ENCODE measurements around the gene ZNF778. TPM values are rescaled to one million over a fixed set of nuclear protein-coding genes. Genes with fewer than 3 reads are reported as not detected.

The ZNF778 gene
- total RNA-seq, 2 donors from 2014 or later, result 4.9 to 5.6 TPM

- H3K27me3 ChIP-seq, result no peaks in the 10 kb centered on the region
- intact Hi-C loops (cut with DNase I), result loop anchor here (10.0 kb wide), 1 partner anchor 402 kb away; the partner anchor contains the start of gene APRT
- H3K4me1 ChIP-seq, result peaks cover 26% of the 10 kb centered on the region
- ATAC-seq (peak; percentile 80), DNase-seq (peak; percentile 72 to 85 (median 80))
- WGBS, 2 donors, result 1 to 2% methylated on average over 25 of the region's 25 CpGs
- no peaks in the 10 kb centered on the region for H3K9me3 ChIP-seq
- TF ChIP-seq POLR2A (IDR thresholded peaks at IDR 0.05) (no peak), CTCF (IDR thresholded peaks at IDR 0.05) (peak; percentile 51 to 90 (median 83))
- peak overlapping the region; percentile 75 to 78 for H3K4me3 ChIP-seq
- H3K27ac ChIP-seq, result peak overlapping the region; percentile 22 to 97 (median 84)
- H3K36me3 ChIP-seq (replicated peaks in 1 of 2; ENCODE audit: insufficient read depth in 1 of 2, low read depth in 2 of 2), result peaks cover 0 to 3% of the 10 kb centered on the region in 2 donors
Observed at GRCh38 chr16:89216315-89217137, 977 bp upstream of the ZNF778 start.

- peaks cover 0 to 3% of the 10 kb centered on the region in 2 donors for H3K36me3 ChIP-seq (replicated peaks in 1 of 2; ENCODE audit: insufficient read depth in 1 of 2, low read depth in 2 of 2)
- 0% methylated on average over 11 of the region's 11 CpGs for WGBS, 2 donors
- peak overlapping the region; percentile 73 to 97 (median 92) for H3K27ac ChIP-seq
- H3K9me3 ChIP-seq, result no peaks in the 10 kb centered on the region
- peak overlapping the region; percentile 75 to 78 for H3K4me3 ChIP-seq
- no peaks in the 10 kb centered on the region for H3K27me3 ChIP-seq
- no peak for DNase-seq
- ATAC-seq, result no peak
- TF ChIP-seq POLR2A (IDR thresholded peaks at IDR 0.05) (no peak), CTCF (IDR thresholded peaks at IDR 0.05) (no peak)
- peaks cover 26% of the 10 kb centered on the region for H3K4me1 ChIP-seq
- intact Hi-C loops (cut with DNase I), result loop anchor here (10.0 kb wide), 1 partner anchor 402 kb away; the partner anchor contains the start of gene APRT
Observed at GRCh38 chr16:89217138-89217387, 440 bp upstream of the ZNF778 start.

GRCh38 chr16:89219365-89219764 is 1.9 kb downstream of the ZNF778 start:
- intact Hi-C loops (cut with DNase I), result loop anchor here (10.0 kb wide), 1 partner anchor 405 kb away; the partner anchor contains the start of gene APRT
- H3K9me3 ChIP-seq, result no peaks in the 10 kb centered on the region
- H3K27me3 ChIP-seq, result no peaks in the 10 kb centered on the region
- WGBS, 2 donors, result 60 to 90% methylated on average over 3 to 5 of the region's 5 CpGs
- ATAC-seq (no peak), DNase-seq (no peak)
- peaks cover 26% of the 10 kb centered on the region for H3K4me1 ChIP-seq
- H3K27ac ChIP-seq, result no peak overlapping the region
- H3K4me3 ChIP-seq, result no peak overlapping the region
- no peak for TF ChIP-seq POLR2A (IDR thresholded peaks at IDR 0.05)
- peaks cover 9 to 13% of the 10 kb centered on the region in 2 donors for H3K36me3 ChIP-seq (replicated peaks in 1 of 2; ENCODE audit: insufficient read depth in 1 of 2, low read depth in 2 of 2)

GRCh38 chr16:89221604-89222003 is 4.1 kb downstream of the ZNF778 start:
- TF ChIP-seq POLR2A (IDR thresholded peaks at IDR 0.05) (no peak), CTCF (IDR thresholded peaks at IDR 0.05) (no peak)
- DNase-seq (no peak), ATAC-seq (no peak)
- Histone ChIP-seq H3K4me1 (peaks cover 9% of the 10 kb centered on the region), H3K27ac (no peak overlapping the region), H3K4me3 (no peak overlapping the region), H3K27me3 (no peaks in the 10 kb centered on the region), H3K9me3 (no peaks in the 10 kb centered on the region), H3K36me3 (replicated peaks in 1 of 2; ENCODE audit: insufficient read depth in 1 of 2, low read depth in 2 of 2) (peaks cover 9 to 16% of the 10 kb centered on the region in 2 donors)
- intact Hi-C loops (cut with DNase I), result no loop called here
- 79 to 83% methylated on average over 2 to 3 of the region's 3 CpGs for WGBS, 2 donors

GRCh38 chr16:89222931-89223330 is 5.4 kb downstream of the ZNF778 start:
- 92 to 94% methylated on average over 20 to 21 of the region's 21 CpGs for WGBS, 2 donors
- peaks cover 9 to 27% of the 10 kb centered on the region in 2 donors for H3K36me3 ChIP-seq (replicated peaks in 1 of 2; ENCODE audit: insufficient read depth in 1 of 2, low read depth in 2 of 2)
- intact Hi-C loops (cut with DNase I), result no loop called here

More at GRCh38 chr16:89222931-89223330, 5.4 kb downstream of the ZNF778 start:
- H3K27me3 ChIP-seq, result no peaks in the 10 kb centered on the region
- TF ChIP-seq POLR2A (IDR thresholded peaks at IDR 0.05) (no peak), CTCF (IDR thresholded peaks at IDR 0.05) (no peak)
- DNase-seq, result no peak
- no peak overlapping the region for H3K27ac ChIP-seq
- H3K4me1 ChIP-seq, result peaks cover 5% of the 10 kb centered on the region
- no peak overlapping the region for H3K4me3 ChIP-seq
- H3K9me3 ChIP-seq, result no peaks in the 10 kb centered on the region
- ATAC-seq, result no peak

Measured in body of pancreas (tissue), 4 donors.